Activated CD8-positive, alpha-beta memory T cell treated with anti-CD3 and anti-CD28 coated beads for 48 hours (primary cell): ENCODE measurements around the gene ARHGEF37.

Experiments used
- DNase-seq, 3 experiments: peaks; one replicate each; pipeline ENCODE4 v3.0.0-alpha.2; 2020; ENCODE audit warnings: low read depth in 2 of 3, low spot score in 2 of 3

The ARHGEF37 gene

DNA sequence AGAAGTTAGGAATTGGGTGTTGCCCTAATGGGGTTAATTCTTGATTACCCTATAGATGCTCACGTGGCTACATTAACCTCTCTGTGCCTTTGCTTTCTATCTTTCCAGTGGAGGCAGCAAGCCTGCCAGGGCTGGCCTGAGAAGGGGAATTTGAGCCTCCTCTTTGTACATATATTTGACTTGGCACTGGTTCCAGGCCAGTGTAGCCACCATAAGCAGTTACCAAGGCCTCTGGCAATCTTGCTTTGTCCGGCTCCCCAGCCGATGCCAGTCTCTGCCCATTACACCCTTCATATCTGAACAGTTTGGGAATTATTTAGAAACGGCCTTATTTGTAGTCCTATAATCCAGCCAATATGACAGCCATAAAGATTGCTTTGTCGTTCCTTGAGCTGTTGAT, 90.2 kb downstream of the ARHGEF37 start:
- no peak for DNase-seq

DNA sequence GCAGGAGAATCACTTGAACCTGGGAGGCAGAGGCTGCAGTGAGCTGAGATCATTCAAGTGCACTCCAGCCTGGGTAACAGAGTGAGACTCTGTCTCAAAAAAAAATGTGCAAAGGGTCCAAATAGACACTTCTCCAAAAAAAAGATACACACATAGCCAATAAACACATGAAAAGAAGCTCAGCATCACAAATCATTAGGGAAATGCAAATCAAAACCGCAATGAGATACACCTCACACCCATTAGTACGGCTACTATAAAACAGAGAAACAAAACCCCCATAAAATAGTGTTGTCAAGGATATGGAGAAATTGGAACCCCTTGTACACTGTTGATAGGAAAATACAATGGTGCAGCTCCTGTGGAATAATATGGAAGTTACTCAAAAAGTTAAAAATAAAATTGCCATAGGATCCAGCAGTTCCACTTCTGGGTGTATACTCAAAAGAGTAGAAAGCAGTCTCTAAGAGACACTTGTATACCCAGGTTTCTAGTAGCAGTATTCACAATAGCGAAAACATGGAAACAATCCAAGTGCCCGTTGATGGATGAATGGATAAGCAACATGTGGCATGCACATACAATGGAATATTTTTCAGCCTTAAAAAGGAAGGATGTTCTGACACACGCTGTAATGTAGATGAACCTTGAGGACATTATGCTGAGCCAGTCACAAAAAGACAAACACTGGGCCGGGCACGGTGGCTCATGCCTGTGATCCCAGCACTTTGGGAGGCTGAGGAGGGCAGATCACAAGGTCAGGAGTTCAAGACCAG, 91.6 kb downstream of the ARHGEF37 start:
- no peak for DNase-seq

DNA sequence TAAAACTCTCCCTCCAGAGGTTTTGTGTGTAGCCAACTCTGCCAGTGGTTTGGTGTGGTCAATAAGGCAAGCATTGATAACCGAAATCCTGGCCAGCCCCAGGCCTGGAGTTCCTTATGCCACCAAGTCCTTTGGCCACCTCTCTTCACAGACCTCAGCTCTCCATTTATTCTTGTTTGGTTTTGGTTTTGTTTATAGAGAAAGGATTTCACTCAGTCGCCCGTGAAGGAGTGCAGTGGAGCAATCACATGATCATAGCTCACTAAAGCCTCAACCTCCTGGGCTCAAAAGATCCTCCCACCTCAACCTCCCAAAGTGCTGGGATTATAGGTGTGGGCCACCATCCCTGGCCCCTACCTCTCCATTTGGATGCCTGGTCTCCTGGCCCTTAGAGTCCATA, 93.4 kb downstream of the ARHGEF37 start:
- DNase-seq, result no peak

DNA sequence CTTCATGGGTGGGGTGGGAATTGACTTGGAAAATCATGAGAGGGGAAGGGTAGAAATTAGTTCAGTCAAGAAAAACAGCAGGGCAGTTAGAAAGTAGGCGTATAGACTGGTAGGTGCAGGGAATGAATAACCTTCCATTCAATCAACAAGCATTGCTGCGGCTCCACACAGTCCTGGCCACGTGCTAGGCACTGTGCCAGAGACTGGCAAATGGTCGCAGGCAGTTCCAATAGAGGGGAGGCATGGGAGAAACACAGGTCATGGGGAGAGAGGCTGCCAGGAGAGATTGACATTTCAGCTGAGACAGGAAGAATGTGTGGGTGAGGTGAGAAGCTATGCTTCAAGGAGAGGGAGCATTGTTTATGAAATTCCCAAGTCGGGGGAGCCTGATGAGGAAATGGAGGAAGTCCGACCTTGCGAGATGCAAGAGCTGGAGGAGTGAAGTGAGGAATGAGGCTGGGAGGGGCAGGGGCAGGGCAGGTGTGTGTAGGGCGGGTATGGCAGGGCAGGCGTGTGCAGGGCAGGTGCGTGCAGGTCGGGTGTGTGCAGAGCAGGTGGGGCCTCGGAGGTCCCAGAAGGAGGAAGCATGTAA, 94.4 kb downstream of the ARHGEF37 start:
- no peak for DNase-seq

DNA sequence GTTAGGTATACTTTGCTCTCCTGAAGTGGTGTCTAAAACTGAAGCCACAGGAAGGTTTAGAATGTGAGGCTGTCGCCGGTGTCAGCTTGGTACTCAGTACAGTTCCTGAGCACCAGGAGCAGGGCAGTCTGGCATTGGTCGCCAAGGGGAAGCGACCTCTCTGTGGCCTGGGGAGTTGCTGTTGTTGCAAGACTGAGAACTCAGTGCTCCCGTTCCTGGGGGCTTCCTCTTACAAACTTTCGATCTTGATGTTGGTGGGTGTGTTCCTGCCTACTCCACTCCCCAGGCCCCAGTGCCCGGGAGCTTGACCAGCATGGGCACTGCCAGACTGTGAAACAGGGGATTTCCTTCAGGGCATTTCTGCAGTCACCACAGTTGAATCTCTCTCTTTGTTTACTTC, 96.4 kb downstream of the ARHGEF37 start:
- no peak for DNase-seq

DNA sequence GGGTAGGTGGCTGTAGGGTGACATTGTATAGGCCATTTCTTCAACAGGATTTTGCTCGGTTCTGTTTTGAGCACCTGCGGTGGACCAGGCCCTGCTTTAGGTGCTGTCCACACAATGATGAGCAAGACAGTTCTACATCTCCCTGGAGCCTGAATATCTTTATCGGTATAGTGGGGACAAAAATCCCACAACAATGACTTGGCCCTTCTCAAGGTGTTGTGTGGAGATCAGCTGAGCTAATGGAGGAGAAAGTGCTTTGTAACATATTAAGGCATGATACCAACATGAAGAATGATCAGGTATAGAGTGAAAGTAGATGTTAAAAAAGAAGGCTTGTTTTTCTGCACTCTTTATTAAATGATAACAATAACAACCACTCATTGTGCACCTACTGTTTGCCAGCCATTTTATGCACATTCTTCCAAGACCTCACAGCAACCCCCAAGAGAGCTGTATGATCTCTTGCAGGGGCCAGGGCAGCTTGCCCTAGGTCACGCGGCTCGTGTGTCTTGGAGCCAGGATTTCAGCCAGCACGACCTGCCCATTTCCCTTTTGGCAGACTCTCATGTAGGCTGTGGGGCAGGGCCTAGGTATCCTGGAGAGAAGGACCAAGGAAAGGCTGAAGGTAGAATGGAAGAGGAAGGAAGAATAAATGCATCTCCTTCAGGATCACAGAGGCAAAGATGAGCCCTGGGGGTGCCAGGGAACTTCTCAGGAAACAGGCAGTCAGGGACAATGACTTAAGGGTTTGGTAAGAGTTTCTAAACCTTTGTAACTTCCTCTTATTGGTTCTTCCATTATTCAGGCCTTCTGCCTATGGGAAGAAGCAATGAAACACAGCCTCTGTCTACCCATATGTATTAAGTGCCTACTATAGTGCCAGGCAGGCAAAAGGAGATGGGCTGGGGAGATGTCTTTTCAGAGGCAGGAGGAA, 98.8 kb downstream of the ARHGEF37 start:
- no peak for DNase-seq

DNA sequence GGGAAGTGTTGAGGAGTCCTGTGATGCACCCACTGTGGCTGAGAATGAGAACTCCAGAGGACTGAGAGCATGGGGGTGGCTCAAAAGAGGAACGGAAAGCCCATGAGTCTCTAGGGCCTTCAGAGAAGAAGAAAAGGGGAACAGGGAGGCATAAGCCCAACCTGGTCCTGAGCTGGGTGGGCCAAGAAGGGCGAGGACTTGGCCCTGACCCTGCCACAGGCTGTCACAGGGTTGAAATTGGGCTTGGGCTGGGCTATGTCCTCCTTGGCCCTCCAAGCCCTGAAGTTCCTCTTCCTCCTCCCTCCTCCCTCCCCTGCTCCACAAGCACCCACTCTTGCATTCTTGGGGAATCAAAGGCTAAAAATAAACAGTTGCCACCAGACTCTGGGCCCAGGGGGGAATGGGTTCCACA, 99.5 kb downstream of the ARHGEF37 start:
- DNase-seq, result no peak

DNA sequence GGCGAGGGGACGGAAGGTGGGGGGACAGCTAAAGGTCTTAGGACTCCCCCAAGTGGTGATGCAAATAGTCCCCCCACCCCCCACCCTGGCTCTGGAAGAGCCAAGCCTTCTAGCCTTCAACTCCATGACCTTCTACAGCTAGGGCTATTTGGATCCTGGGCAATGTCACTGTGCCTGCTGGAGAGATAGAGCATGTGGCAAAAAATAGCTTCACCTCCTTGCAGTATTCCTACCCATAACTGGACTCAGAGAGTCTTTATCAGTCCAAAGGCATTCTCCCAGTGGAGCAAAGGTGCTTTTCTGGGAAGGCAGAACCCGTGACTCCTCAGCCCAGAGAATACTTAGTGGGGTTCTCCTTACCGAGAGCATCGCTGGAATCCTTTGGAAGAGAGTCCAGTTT, 100.0 kb downstream of the ARHGEF37 start:
- DNase-seq, result no peak

DNA sequence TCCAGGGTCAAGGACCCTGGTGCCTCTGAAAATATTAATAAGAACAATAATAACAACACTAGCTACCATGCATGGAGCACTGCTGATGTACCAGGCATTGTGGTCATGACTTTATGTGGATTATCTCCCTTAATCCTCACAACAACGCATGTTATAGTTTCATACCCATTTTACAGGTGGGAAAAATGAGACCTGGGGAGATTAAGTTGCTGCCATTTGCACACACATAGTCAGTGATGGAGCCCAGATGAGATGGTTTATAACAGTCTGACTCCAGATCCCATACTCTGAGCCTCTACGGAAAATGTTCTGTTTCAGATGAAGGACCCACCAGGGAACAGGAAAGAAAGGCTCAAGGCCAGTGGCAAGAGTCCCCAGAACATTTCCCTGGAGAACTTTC, 100.6 kb downstream of the ARHGEF37 start:
- DNase-seq, result no peak

DNA sequence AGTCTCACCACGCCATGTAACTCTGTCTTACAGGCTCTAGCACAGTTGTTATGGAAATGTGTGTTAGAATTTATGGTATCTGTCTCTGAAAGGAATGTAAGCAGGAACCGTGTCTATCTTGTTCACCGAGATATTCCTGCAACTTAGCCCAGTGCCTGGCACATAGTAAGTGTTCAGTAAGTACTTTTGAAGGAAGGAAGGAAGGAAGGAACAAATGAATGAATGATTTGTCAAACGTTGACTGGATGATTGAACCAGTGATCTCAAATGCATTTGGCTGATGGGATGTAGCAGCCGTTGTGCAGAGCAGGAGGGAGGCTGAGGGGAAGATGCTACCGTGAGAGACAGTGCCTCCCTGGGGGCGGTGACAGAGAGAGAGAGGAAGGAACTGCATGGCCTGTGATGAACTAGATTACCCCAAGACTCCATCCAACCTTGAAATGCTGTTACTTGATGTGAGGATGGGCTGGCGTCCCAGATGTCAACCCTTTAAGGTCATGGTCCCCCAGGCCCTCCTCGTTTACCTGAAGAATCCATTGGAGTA, 101.3 kb downstream of the ARHGEF37 start:
- DNase-seq, result no peak

DNA sequence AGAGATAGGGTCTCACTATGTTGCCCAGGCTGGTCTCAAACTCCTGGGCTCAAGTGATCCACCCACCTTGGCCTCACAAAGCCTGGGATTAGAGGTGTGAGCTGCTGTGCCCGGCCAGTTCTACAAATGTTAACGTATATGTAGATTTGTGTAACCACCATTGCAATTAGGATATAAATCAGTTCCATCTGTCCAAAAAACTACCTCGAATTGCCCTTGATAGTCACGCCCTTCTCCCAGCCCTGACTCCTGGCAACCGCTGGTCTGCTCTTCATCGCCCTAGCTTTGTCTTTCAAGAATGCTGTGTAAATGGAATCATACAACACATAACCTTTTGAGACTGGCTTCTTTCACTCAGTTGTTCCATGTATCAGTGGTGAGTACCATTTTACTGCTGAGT, 102.7 kb downstream of the ARHGEF37 start:
- DNase-seq, result no peak

DNA sequence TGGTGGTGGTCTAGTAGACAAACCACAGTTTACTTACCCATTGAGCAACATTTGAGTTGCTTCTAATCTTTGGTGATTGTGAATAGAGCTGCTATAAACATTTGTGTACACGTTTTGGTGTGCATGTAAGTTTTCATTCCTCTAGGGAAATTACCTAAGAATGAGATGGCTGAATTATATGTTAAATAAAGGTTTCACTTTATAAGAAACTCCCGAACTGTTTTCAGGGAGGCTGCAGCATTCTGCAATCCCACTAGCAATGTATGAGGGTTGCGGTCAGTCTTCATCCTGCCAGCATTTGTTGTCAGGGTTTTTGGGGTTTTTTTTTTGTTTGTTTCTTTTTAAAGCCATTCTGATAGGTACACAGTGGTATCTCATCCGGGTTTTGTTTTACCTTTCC, 103.1 kb downstream of the ARHGEF37 start:
- DNase-seq, result no peak
